Rectal smooth muscle tissue (tissue), 1 donor: ENCODE results near the gene EBF3.

Source experiments
- H3K27ac ChIP-seq: one replicate; pipeline ENCODE4 v1.7.0; 2013; ENCODE audit warnings: low read depth, low read length, inconsistent platforms
- H3K27me3 ChIP-seq: one replicate; pipeline ENCODE4 v1.7.0; 2013; ENCODE audit warnings: low read length; ENCODE audit not compliant: control insufficient read depth, insufficient read depth
- H3K36me3 ChIP-seq: one replicate; pipeline ENCODE4 v1.7.0; 2013; ENCODE audit warnings: low read length; ENCODE audit not compliant: control insufficient read depth, insufficient read depth
- H3K4me1 ChIP-seq: one replicate; pipeline ENCODE4 v1.7.0; 2013; ENCODE audit warnings: low read length; ENCODE audit not compliant: control insufficient read depth, insufficient read depth
- H3K4me3 ChIP-seq: one replicate; pipeline ENCODE4 v1.7.0; 2013; ENCODE audit warnings: low read length
- H3K9ac ChIP-seq: one replicate; pipeline ENCODE4 v1.7.0; 2013; ENCODE audit warnings: low read length

EBF3 gene

GRCh38 chr10:129962031-129962871 lies 1.8 kb downstream of the EBF3 start:
- Histone ChIP-seq H3K4me1 (peaks cover 3% of the 10 kb centered on the region), H3K4me3 (peak overlapping the region; percentile 58), H3K9ac (no peak overlapping the region), H3K27me3 (peaks cover 49% of the 10 kb centered on the region), H3K36me3 (no peaks in the 10 kb centered on the region), H3K27ac (no peak overlapping the region)

- no peak overlapping the region for H3K9ac ChIP-seq
- H3K36me3 ChIP-seq: no peaks in the 10 kb centered on the region
- H3K27ac ChIP-seq: no peak overlapping the region
- peaks cover 41% of the 10 kb centered on the region for H3K27me3 ChIP-seq
- peaks cover 3% of the 10 kb centered on the region for H3K4me1 ChIP-seq
- no peak overlapping the region for H3K4me3 ChIP-seq
Observed at GRCh38 chr10:129961157-129961701, 2.8 kb downstream of the EBF3 start.

- Histone ChIP-seq H3K4me1 (peaks cover 3% of the 10 kb centered on the region), H3K9ac (no peak overlapping the region), H3K4me3 (no peak overlapping the region), H3K27me3 (peaks cover 36% of the 10 kb centered on the region), H3K27ac (no peak overlapping the region), H3K36me3 (no peaks in the 10 kb centered on the region)
Observed at GRCh38 chr10:129960481-129961156, 3.5 kb downstream of the EBF3 start.

- H3K4me3 ChIP-seq: no peak overlapping the region
- no peak overlapping the region for H3K9ac ChIP-seq
- H3K4me1 ChIP-seq: peaks cover 3% of the 10 kb centered on the region
- H3K27ac ChIP-seq: no peak overlapping the region
- no peaks in the 10 kb centered on the region for H3K36me3 ChIP-seq
- H3K27me3 ChIP-seq: peaks cover 30% of the 10 kb centered on the region
Observed at GRCh38 chr10:129959544-129960480, 4.3 kb downstream of the EBF3 start.

GRCh38 chr10:129958629-129959543 lies 5.2 kb downstream of the EBF3 start:
- H3K27me3 ChIP-seq: peaks cover 27% of the 10 kb centered on the region
- no peaks in the 10 kb centered on the region for H3K36me3 ChIP-seq
- no peak overlapping the region for H3K9ac ChIP-seq
- no peak overlapping the region for H3K27ac ChIP-seq
- H3K4me1 ChIP-seq: peaks cover 3% of the 10 kb centered on the region
- H3K4me3 ChIP-seq: no peak overlapping the region

- Histone ChIP-seq H3K27me3 (peaks cover 27% of the 10 kb centered on the region), H3K36me3 (no peaks in the 10 kb centered on the region), H3K4me1 (peaks cover 3% of the 10 kb centered on the region), H3K9ac (no peak overlapping the region), H3K27ac (no peak overlapping the region), H3K4me3 (no peak overlapping the region)
Observed at GRCh38 chr10:129958148-129958628, 5.9 kb downstream of the EBF3 start.

GRCh38 chr10:129956876-129957673 lies 7.0 kb downstream of the EBF3 start:
- Histone ChIP-seq H3K36me3 (no peaks in the 10 kb centered on the region), H3K4me1 (no peaks in the 10 kb centered on the region), H3K4me3 (no peak overlapping the region), H3K9ac (no peak overlapping the region), H3K27me3 (peaks cover 21% of the 10 kb centered on the region), H3K27ac (no peak overlapping the region)

GRCh38 chr10:129956286-129956670 lies 7.8 kb downstream of the EBF3 start:
- Histone ChIP-seq H3K9ac (no peak overlapping the region), H3K27ac (no peak overlapping the region), H3K36me3 (no peaks in the 10 kb centered on the region), H3K4me3 (no peak overlapping the region), H3K4me1 (no peaks in the 10 kb centered on the region), H3K27me3 (peaks cover 18% of the 10 kb centered on the region)

- no peak overlapping the region for H3K9ac ChIP-seq
- H3K27me3 ChIP-seq: peaks cover 15% of the 10 kb centered on the region
- H3K27ac ChIP-seq: no peak overlapping the region
- H3K36me3 ChIP-seq: no peaks in the 10 kb centered on the region
- H3K4me3 ChIP-seq: no peak overlapping the region
- no peaks in the 10 kb centered on the region for H3K4me1 ChIP-seq
Observed at GRCh38 chr10:129955601-129956285, 8.3 kb downstream of the EBF3 start.

GRCh38 chr10:129954492-129955315 lies 9.4 kb downstream of the EBF3 start:
- peaks cover 6% of the 10 kb centered on the region for H3K27me3 ChIP-seq
- no peak overlapping the region for H3K27ac ChIP-seq
- H3K9ac ChIP-seq: no peak overlapping the region
- no peak overlapping the region for H3K4me3 ChIP-seq
- H3K4me1 ChIP-seq: no peaks in the 10 kb centered on the region
- H3K36me3 ChIP-seq: no peaks in the 10 kb centered on the region
